Stomach (tissue), 9 donors: ENCODE data around the gene LRRC31. TPM values are rescaled to one million over a fixed set of nuclear protein-coding genes. Genes with fewer than 3 reads are reported as not detected.

ENCODE experiments used
- DNase-seq, 2 donors: peaks; one replicate each; pipeline versions ENCODE4 v3.0.0 to v3.0.0-alpha.2; 2013 to 2019
- H3K27ac ChIP-seq, 5 donors: fragments of 200-600 bp in 4 of 5; sonication (generic) in 4 of 5; one replicate each; pipeline ENCODE4 v1.5.1; 2013 to 2019; ENCODE audit warnings: mild to moderate bottlenecking in 1 of 5, moderate library complexity in 1 of 5
- H3K27me3 ChIP-seq, 3 donors: fragments of 200-600 bp; sonication (generic); one replicate each; pipeline ENCODE4 v1.5.1; 2017 to 2019; ENCODE audit warnings: mixed run types in 1 of 3
- H3K36me3 ChIP-seq, 4 donors: fragments of 200-600 bp; sonication (generic); 1 replicate in 3 of 4; 2 replicates in 1 of 4; pipeline ENCODE4 v1.5.1; 2016 to 2019
- H3K4me1 ChIP-seq, 4 donors: fragments of 200-600 bp; sonication (generic); one replicate each; pipeline ENCODE4 v1.5.1; 2016 to 2019
- H3K4me3 ChIP-seq, 4 donors: fragments of 200-600 bp; sonication (generic) in 3 of 4; one replicate each; pipeline ENCODE4 v1.5.1; 2016 to 2019; ENCODE audit warnings: mild to moderate bottlenecking in 1 of 4
- H3K9me3 ChIP-seq, 4 donors: fragments of 200-600 bp; sonication (generic); one replicate each; pipeline ENCODE4 v1.5.1; 2016 to 2019
- CTCF ChIP-seq, 7 experiments: fragments of 450-650 bp in 4 of 7; fragments of 200-600 bp in 3 of 7; sonication (generic) in 3 of 7; IDR thresholded peaks; one replicate each; pipeline ENCODE4 v1.5.1; 2016 to 2019; ENCODE audit warnings: antibody characterized with exemption in 7 of 7, control low read depth in 2 of 7, mild to moderate bottlenecking in 1 of 7
- EP300 ChIP-seq: sonication (generic); formaldehyde crosslinking; IDR thresholded peaks from one replicate; pipeline ENCODE4 v1.6.1; 2017; ENCODE audit warnings: antibody characterized with exemption
- POLR2A ChIP-seq, 4 donors: fragments of 450-650 bp; IDR thresholded peaks; one replicate each; pipeline ENCODE4 v1.6.1; 2016; ENCODE audit warnings: antibody characterized with exemption in 4 of 4, control low read depth in 2 of 4, mild to moderate bottlenecking in 1 of 4, moderate library complexity in 1 of 4
- POLR2AphosphoS5 ChIP-seq, 3 donors: sonication (generic); formaldehyde crosslinking; IDR thresholded peaks; one replicate each; pipeline ENCODE4 v1.6.1; 2016; ENCODE audit warnings: antibody characterized with exemption in 3 of 3
- WGBS, 5 donors: extraction: QIAGEN DNeasy Blood & Tissue Kit in 3 of 5; methylation state at CpG; one replicate each; pipeline versions ENCODE4 v1.1.5 to v1.1.7; 2013 to 2018; 5-methylcytosine and 5-hydroxymethylcytosine counted together
- intact Hi-C: fragments of 100-400 bp; cut with DNase I; formaldehyde crosslinking; loops from one replicate; pipeline ENCODE4 v1.15.1; 2023; ENCODE audit warnings: low total_unique reads
- polyA plus RNA-seq, 3 donors: library from polyadenylated mRNA; stranded (reverse); fragments of 200-250 nt; gene quantifications; one replicate each; pipeline ENCODE4 v1.2.3, GENCODE V29; 2013
- total RNA-seq, 5 donors: library from RNA; depleted of rRNA; stranded (reverse); fragments of >200 nt; gene quantifications; one replicate each; pipeline versions ENCODE4 v1.1.0 to v1.2.3, GENCODE V29; 2014 to 2016
- donor health status: healthy with polysubstance abuse.
- donor health status: Bipolar disorder and iron deficiency.
- donor health status: healthy.

LRRC31 gene
- total and polyA plus RNA-seq, 8 donors, result 1.8 to 35.3 (median 9.9) TPM

- intact Hi-C loops, result no loop called here
- WGBS, 5 donors, result 7 to 32% (median 25%) methylated on average over 5 of the region's 5 CpGs
Measured at GRCh38 chr3:169886671-169887070, 16.9 kb upstream of the LRRC31 start.

GRCh38 chr3:169880576-169881250 lies 11.0 kb upstream of the LRRC31 start:
- Histone ChIP-seq H3K4me3 (no peak overlapping the region), H3K9me3 (no peaks in the 10 kb centered on the region), H3K4me1 (no peaks in the 10 kb centered on the region), H3K27me3 (no peaks in the 10 kb centered on the region), H3K27ac (no peak overlapping the region), H3K36me3 (no peaks in the 10 kb centered on the region)
- no peak for TF ChIP-seq CTCF (IDR thresholded peaks at IDR 0.05)
- no peak for TF ChIP-seq EP300
- no peak for TF ChIP-seq POLR2AphosphoS5 (IDR thresholded peaks at IDR 0.05)
- TF ChIP-seq POLR2A (IDR thresholded peaks at IDR 0.05), result no peak
- intact Hi-C loops, result no loop called here
- 86 to 93% (median 91%) methylated on average over 4 of the region's 4 CpGs for WGBS, 5 donors
- no peak for DNase-seq

More at GRCh38 chr3:169886671-169887070, 16.9 kb upstream of the LRRC31 start:
- Histone ChIP-seq H3K27ac (no peak overlapping the region), H3K36me3 (no peaks in the 10 kb centered on the region), H3K4me3 (no peak overlapping the region), H3K9me3 (no peaks in the 10 kb centered on the region), H3K27me3 (no peaks in the 10 kb centered on the region), H3K4me1 (peaks cover 0 to 10% (median 3%) of the 10 kb centered on the region in 4 donors)
- TF ChIP-seq POLR2AphosphoS5 (IDR thresholded peaks at IDR 0.05) (no peak), CTCF (IDR thresholded peaks at IDR 0.05) (no peak), EP300 (no peak), POLR2A (IDR thresholded peaks at IDR 0.05) (no peak)
- peak; percentile 28 to 88 for DNase-seq

GRCh38 chr3:169879845-169880575 lies 10.3 kb upstream of the LRRC31 start:
- no peak overlapping the region for H3K27ac ChIP-seq
- 61 to 88% (median 77%) methylated on average over 2 to 3 of the region's 3 CpGs for WGBS, 5 donors
- no peaks in the 10 kb centered on the region for H3K9me3 ChIP-seq
- no peak for DNase-seq
- H3K36me3 ChIP-seq, result no peaks in the 10 kb centered on the region
- no peak overlapping the region for H3K4me3 ChIP-seq
- TF ChIP-seq EP300, result no peak
- no peak for TF ChIP-seq POLR2A (IDR thresholded peaks at IDR 0.05)
- no peak for TF ChIP-seq POLR2AphosphoS5 (IDR thresholded peaks at IDR 0.05)
- no peak for TF ChIP-seq CTCF (IDR thresholded peaks at IDR 0.05)
- H3K27me3 ChIP-seq, result no peaks in the 10 kb centered on the region
- intact Hi-C loops, result no loop called here
- no peaks in the 10 kb centered on the region for H3K4me1 ChIP-seq

- intact Hi-C loops, result no loop called here
- Histone ChIP-seq H3K4me1 (no peaks in the 10 kb centered on the region), H3K9me3 (no peaks in the 10 kb centered on the region), H3K27ac (no peak overlapping the region), H3K27me3 (no peaks in the 10 kb centered on the region), H3K4me3 (no peak overlapping the region), H3K36me3 (no peaks in the 10 kb centered on the region)
- WGBS, 5 donors, result 74 to 90% (median 82%) methylated on average over 8 of the region's 8 CpGs
- no peak for DNase-seq
- TF ChIP-seq EP300 (no peak), POLR2AphosphoS5 (IDR thresholded peaks at IDR 0.05) (no peak), CTCF (IDR thresholded peaks at IDR 0.05) (no peak), POLR2A (IDR thresholded peaks at IDR 0.05) (no peak)
Measured at GRCh38 chr3:169879013-169879557, 9.3 kb upstream of the LRRC31 start.
